GM23248 (cell line): ENCODE data around the gene YTHDF1.

Source experiments
- EZH2 ChIP-seq: fragments of 200-600 bp; sonication (generic); IDR thresholded peaks from 2 replicates; pipeline ENCODE4 v1.6.1; 2018; ENCODE audit warnings: antibody characterized with exemption, mild to moderate bottlenecking; ENCODE audit not compliant: insufficient read depth, poor library complexity, severe bottlenecking
- EZH2phosphoT487 ChIP-seq: fragments of 200-600 bp; sonication (generic); IDR thresholded peaks from 2 replicates; pipeline ENCODE4 v1.6.1; 2018; ENCODE audit warnings: antibody characterized with exemption, moderate library complexity, mild to moderate bottlenecking, low read depth; ENCODE audit not compliant: insufficient read depth

DNA sequence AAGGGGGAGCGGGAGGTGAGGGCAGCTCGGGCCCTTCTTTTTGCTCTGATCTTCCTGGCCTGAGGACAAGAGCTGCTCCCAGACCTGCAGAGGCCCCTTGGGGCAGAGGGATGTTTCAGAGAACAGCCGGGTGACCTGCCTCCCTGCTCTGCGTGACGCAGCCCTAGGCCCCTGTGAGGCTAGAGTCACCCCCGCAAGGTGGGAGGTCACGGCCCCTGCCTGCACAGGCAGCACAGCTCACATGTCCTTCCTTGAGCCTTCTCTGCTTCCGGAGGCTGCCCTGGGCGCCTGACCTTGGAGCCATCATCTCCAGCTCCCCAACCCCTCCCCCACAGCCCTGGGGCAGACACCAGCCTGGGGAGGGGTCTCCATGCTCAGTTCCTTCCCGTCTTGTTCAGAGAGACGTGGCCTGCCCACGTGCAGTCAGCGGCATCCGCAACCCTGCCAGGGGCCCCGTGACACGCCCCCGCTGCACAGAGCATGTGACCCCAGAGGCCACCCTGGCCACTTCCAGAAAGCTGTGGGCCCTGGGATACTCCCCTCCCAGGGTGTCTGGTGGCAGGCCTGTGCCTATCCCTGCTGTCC, 19.6 kb upstream of the YTHDF1 start, which contains the start of gene BIRC7:
- TF ChIP-seq EZH2phosphoT487: no peak
- no peak for TF ChIP-seq EZH2
